WERI-Rb-1 (cell line): Measurements from ENCODE around the gene PLCD3.
A peak's percentile ranks its signal among the peaks of the same experiment; 100 is the strongest.

Experiments
- DNase-seq: peaks from one replicate; pipeline ENCODE4 v3.0.0-alpha.2; 2020
- H3K27ac ChIP-seq: fragments of 250-450 bp; sonication (Bioruptor Pico); 2 replicates; pipeline ENCODE4 v1.5.1; 2020; ENCODE audit warnings: mild to moderate bottlenecking, moderate library complexity
- H3K27me3 ChIP-seq: fragments of 250-450 bp; sonication (Bioruptor Pico); 2 replicates; pipeline ENCODE4 v1.5.1; 2021; ENCODE audit warnings: mild to moderate bottlenecking, low read depth, moderate library complexity; ENCODE audit not compliant: insufficient read depth, severe bottlenecking
- H3K36me3 ChIP-seq: fragments of 250-450 bp; sonication (Bioruptor Pico); 2 replicates; pipeline ENCODE4 v1.5.1; 2020; ENCODE audit warnings: mild to moderate bottlenecking, moderate library complexity
- H3K4me3 ChIP-seq: 2 replicates; pipeline ENCODE4 v1.5.1; 2011; ENCODE audit warnings: low read depth, mild to moderate bottlenecking, control low read depth, low read length
- H3K9me3 ChIP-seq: fragments of 250-450 bp; sonication (Bioruptor Pico); 2 replicates; pipeline ENCODE4 v1.5.1; 2021; ENCODE audit warnings: mild to moderate bottlenecking, moderate library complexity; ENCODE audit not compliant: severe bottlenecking
- TF ChIP-seq, protein P1 (sequence below): IDR thresholded peaks from 2 replicates; pipeline ENCODE4 v1.5.1; 2011; ENCODE audit warnings: low read depth, mild to moderate bottlenecking, control low read depth, inconsistent platforms, low read length

PLCD3 gene

DNA sequence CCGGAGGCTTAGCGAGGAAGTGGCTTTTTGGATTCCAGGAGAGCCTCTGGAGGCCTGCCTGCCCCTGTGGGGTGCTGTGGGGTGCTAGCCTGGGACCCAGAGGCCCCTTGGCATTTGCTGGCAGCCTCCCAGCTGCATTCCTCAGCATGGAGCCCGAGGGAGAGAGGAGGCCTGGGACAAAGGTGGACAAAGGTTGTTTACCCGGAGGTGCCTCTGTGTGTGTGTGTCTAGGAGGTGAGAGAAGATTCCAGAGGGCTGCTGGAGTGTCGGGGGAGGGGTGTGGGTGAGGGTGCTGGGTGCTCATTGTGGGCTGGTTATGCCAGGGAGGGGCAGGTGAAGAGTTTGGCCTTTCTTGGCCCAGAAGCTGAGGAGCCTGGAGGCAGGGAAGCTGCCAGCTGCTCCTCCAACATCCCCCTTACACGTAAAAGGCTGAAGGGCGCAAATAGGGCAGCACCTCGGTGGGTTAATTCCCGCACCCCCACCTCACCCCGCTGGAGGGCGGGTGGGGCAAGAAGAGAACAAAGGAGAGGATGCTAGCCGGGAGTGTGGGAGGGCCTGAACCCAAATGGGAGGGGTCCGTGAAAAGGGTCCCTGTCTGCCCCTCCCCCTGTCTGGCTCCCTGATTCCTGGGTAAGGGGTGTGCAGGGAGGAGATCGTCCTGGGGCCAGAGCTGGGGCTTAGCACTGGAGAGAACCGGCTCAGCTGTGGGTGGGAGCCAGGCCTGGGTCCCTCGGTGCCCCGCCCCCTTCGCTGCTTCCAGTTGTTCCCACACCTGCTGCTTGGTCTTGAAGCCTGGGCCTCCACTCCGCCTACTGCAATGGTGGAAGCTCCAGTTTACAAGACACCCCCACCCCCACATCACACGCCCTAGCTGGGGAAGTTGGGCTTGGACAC lies 39.3 kb upstream of the PLCD3 start:
- Histone ChIP-seq H3K27ac (peak overlapping the region; percentile 34), H3K27me3 (no peaks in the 10 kb centered on the region), H3K9me3 (no peaks in the 10 kb centered on the region), H3K36me3 (peaks cover 11% of the 10 kb centered on the region), H3K4me3 (no peak overlapping the region)
- TF ChIP-seq, protein P1, sequence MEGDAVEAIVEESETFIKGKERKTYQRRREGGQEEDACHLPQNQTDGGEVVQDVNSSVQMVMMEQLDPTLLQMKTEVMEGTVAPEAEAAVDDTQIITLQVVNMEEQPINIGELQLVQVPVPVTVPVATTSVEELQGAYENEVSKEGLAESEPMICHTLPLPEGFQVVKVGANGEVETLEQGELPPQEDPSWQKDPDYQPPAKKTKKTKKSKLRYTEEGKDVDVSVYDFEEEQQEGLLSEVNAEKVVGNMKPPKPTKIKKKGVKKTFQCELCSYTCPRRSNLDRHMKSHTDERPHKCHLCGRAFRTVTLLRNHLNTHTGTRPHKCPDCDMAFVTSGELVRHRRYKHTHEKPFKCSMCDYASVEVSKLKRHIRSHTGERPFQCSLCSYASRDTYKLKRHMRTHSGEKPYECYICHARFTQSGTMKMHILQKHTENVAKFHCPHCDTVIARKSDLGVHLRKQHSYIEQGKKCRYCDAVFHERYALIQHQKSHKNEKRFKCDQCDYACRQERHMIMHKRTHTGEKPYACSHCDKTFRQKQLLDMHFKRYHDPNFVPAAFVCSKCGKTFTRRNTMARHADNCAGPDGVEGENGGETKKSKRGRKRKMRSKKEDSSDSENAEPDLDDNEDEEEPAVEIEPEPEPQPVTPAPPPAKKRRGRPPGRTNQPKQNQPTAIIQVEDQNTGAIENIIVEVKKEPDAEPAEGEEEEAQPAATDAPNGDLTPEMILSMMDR: no peak
- peak; percentile 72 for DNase-seq

DNA sequence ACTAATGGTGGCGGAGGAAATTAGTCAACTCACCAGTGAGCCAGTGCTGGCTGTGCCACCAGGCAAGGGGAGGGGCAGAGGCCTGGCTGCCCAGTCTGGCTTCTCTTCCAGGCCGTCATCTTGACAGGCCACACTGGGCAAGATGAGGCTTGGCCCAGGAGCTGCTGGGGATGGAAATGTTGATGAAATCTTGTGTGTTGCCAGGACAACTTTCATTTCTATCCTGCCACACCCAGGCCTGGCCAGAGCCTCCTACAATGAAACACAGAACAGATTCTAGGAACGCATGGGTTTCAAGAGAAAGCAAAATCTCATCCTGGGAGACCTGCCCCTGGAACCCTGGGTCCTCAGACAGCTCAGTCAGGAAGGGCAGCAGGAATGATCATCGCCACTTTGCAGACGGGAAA lies 38.6 kb upstream of the PLCD3 start:
- Histone ChIP-seq H3K36me3 (peaks cover 11% of the 10 kb centered on the region), H3K9me3 (no peaks in the 10 kb centered on the region), H3K27me3 (no peaks in the 10 kb centered on the region), H3K4me3 (no peak overlapping the region), H3K27ac (peak overlapping the region; percentile 34)
- DNase-seq: no peak
- TF ChIP-seq, protein P1: no peak

DNA sequence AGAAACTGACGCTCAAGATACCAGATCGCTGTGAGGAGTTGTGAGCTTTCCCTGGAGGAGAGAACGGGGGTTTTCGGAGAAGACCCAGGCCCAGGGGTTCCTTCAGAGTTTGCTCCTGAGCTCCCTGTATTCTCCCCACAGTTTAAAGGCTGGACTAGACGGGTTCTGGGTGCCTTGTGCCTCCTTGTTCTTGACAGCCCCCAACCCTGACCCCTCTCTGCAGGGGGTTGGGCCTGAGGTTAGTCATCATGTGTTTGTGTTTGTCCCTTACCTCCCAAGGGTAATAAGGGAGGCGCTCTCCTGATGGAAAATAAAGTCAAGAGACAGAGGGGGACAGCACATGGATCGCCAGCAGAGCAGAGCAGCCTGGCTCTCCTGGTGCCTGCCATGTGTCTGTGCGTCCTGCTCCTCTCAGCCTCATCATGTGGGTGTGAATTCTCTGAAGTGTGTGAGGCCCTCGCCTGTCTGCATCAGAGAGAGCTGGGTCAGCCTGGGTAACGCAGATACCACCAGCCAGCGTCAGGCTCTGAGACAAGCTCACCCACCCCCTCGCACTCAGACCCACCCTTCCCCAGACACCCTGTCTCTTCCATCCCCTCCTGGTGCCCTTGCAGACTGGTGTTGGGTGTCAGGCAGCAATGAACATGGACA lies 38.1 kb upstream of the PLCD3 start:
- no peaks in the 10 kb centered on the region for H3K9me3 ChIP-seq
- no peak overlapping the region for H3K27ac ChIP-seq
- peaks cover 11% of the 10 kb centered on the region for H3K36me3 ChIP-seq
- DNase-seq: no peak
- H3K4me3 ChIP-seq: no peak overlapping the region
- no peaks in the 10 kb centered on the region for H3K27me3 ChIP-seq
- TF ChIP-seq, protein P1: no peak

DNA sequence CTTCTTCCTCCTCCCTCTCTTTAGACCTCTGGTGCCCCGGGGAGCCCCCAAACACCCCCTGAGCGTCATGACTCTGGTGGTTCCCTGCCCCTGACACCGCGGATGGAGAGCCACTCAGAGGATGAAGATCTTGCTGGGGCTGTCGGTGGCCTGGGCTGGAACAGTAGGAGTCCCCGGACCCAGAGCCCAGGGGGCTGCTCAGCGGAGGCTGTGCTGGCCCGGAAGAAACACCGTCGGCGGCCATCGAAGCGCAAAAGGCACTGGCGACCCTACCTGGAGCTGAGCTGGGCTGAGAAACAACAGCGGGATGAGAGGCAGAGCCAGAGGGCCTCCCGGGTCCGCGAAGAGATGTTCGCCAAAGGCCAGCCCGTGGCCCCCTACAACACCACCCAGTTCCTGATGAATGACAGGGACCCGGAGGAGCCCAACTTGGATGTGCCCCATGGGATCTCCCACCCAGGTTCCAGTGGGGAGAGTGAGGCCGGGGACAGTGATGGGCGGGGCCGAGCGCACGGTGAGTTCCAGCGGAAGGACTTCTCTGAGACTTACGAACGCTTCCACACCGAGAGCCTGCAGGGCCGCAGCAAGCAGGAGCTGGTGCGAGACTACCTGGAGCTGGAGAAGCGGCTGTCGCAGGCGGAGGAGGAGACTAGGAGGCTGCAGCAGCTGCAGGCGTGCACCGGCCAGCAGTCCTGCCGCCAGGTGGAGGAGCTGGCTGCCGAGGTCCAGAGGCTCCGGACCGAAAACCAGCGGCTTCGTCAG lies 36.9 kb upstream of the PLCD3 start:
- Histone ChIP-seq H3K27me3 (no peaks in the 10 kb centered on the region), H3K36me3 (peaks cover 11% of the 10 kb centered on the region), H3K27ac (no peak overlapping the region), H3K4me3 (no peak overlapping the region), H3K9me3 (no peaks in the 10 kb centered on the region)
- DNase-seq: no peak
- TF ChIP-seq, protein P1: no peak

DNA sequence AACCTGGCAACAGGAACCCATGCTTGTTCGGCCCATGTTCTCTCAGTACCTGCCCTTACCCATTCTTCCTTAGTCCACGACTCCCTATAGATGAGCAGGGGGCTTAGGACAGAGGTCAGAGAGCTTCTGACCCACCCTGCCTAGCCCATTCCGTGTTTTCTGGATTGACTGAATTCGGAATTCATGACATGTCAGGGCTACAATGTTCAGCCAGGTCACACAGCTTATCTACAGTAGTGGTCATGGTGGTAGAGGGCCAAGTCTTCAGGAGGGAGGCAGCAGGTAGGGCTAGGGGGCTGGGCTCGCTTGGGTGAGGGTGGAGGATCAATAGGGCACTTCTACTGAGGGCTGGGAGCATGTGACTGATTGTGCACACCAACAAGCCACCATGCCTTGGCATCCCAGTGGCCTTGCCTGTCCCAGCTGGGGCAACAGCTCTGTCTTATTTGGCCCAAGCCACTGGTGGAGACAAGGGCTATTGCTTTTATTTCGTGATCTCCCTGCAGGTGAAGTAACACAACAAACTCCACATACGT lies 32.5 kb upstream of the PLCD3 start:
- no peak overlapping the region for H3K27ac ChIP-seq
- no peak for DNase-seq
- H3K27me3 ChIP-seq: no peaks in the 10 kb centered on the region
- H3K9me3 ChIP-seq: no peaks in the 10 kb centered on the region
- no peak overlapping the region for H3K4me3 ChIP-seq
- TF ChIP-seq, protein P1: no peak
- H3K36me3 ChIP-seq: peaks cover 13% of the 10 kb centered on the region
